ENCODE measurements around the gene COA3.

DNA sequence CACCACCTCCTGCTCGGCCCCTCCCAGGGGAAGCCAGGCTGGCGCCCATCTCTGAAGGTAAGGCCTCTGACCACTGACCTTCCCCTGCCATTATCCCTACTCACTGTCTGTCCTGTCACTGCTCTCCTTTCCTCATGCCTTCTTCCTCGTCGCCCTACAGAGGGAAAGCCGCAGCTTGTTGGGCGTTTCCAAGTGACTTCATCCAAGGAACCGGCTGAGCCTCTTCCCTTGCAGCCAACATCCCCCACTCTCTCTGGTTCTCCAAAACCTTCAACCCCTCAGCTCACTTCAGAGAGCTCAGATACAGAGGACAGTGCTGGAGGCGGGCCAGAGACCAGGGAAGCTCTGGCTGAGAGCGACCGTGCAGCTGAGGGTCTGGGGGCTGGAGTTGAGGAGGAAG lies 3.0 kb downstream of the COA3 start:
- TF ChIP-seq, protein P1, sequence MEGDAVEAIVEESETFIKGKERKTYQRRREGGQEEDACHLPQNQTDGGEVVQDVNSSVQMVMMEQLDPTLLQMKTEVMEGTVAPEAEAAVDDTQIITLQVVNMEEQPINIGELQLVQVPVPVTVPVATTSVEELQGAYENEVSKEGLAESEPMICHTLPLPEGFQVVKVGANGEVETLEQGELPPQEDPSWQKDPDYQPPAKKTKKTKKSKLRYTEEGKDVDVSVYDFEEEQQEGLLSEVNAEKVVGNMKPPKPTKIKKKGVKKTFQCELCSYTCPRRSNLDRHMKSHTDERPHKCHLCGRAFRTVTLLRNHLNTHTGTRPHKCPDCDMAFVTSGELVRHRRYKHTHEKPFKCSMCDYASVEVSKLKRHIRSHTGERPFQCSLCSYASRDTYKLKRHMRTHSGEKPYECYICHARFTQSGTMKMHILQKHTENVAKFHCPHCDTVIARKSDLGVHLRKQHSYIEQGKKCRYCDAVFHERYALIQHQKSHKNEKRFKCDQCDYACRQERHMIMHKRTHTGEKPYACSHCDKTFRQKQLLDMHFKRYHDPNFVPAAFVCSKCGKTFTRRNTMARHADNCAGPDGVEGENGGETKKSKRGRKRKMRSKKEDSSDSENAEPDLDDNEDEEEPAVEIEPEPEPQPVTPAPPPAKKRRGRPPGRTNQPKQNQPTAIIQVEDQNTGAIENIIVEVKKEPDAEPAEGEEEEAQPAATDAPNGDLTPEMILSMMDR (IDR thresholded peaks at IDR 0.05) = no peak
- TF ChIP-seq POLR2A (IDR thresholded peaks at IDR 0.05) = no peak

All from uterus (tissue), 2 donors.